NCI-H1694 treated with DMSO at 0.1 percent for 48 hours (cell line): Measurements from ENCODE around the gene HNRNPUL1.
"Not testable (repeated sequence)": the region's sequence is repeated elsewhere in the genome, so short reads cannot be mapped to it uniquely, and the experiment has no call there.

Source experiments
- DNase-seq: peaks from one replicate; lab custom pipeline; 2025; lab: John Stamatoyannopoulos, UW

The HNRNPUL1 gene

GRCh38 chr19:41263850-41264580 is at the start of gene HNRNPUL1:
Gene HNRNPUL1, plus strand, starts transcription at chr19:41264372. Its CDS starts 132 bp downstream, at chr19:41264504.
- DNase-seq = peak; percentile 100

- no peak for DNase-seq
These were observed 46.4 kb upstream of the HNRNPUL1 start for GRCh38 chr19:41217741-41218140.

GRCh38 chr19:41218249-41218614 is 45.9 kb upstream of the HNRNPUL1 start:
- DNase-seq = no peak

GRCh38 chr19:41218615-41219507 is 45.3 kb upstream of the HNRNPUL1 start, which contains the start of gene AXL:
Gene AXL, plus strand, starts transcription at chr19:41219223. Its CDS starts 170 bp downstream, at chr19:41219393.
- DNase-seq = no peak

- no peak for DNase-seq
These were observed 44.1 kb upstream of the HNRNPUL1 start for GRCh38 chr19:41219924-41220567.

GRCh38 chr19:41220811-41221210 is 43.4 kb upstream of the HNRNPUL1 start:
- DNase-seq = no peak

GRCh38 chr19:41221514-41222205 is 42.5 kb upstream of the HNRNPUL1 start:
- DNase-seq = no peak

- DNase-seq = no peak
These were observed 41.9 kb upstream of the HNRNPUL1 start for GRCh38 chr19:41222240-41222639.

GRCh38 chr19:41223431-41224234 is 40.5 kb upstream of the HNRNPUL1 start:
- no peak for DNase-seq

GRCh38 chr19:41224632-41225031 is 39.5 kb upstream of the HNRNPUL1 start:
- DNase-seq = no peak

GRCh38 chr19:41225238-41226052 is 38.7 kb upstream of the HNRNPUL1 start:
- DNase-seq = no peak

- DNase-seq = no peak
These were observed 37.9 kb upstream of the HNRNPUL1 start for GRCh38 chr19:41226053-41226873.

- DNase-seq = no peak
These were observed 37.2 kb upstream of the HNRNPUL1 start for GRCh38 chr19:41226874-41227390.

- no peak for DNase-seq
These were observed 35.7 kb upstream of the HNRNPUL1 start for GRCh38 chr19:41228486-41228885.

- DNase-seq = not testable (repeated sequence)
These were observed 34.8 kb upstream of the HNRNPUL1 start for GRCh38 chr19:41229338-41229737.

- no peak for DNase-seq
These were observed 33.9 kb upstream of the HNRNPUL1 start for GRCh38 chr19:41230067-41230857.

- DNase-seq = no peak
These were observed 31.5 kb upstream of the HNRNPUL1 start for GRCh38 chr19:41232686-41233085.

GRCh38 chr19:41233748-41234240 is 30.4 kb upstream of the HNRNPUL1 start:
- DNase-seq = no peak
